NCI-H1694 treated with DMSO at 0.1 percent for 48 hours (cell line): ENCODE results near the gene FOXP1.

Source experiments
- DNase-seq: peaks from one replicate; lab custom pipeline; 2025; lab: John Stamatoyannopoulos, UW

The FOXP1 gene

GRCh38 chr3:71504250-71505036 is 79.1 kb downstream of the FOXP1 start:
- no peak for DNase-seq

GRCh38 chr3:71503525-71504249 is 79.8 kb downstream of the FOXP1 start:
- no peak for DNase-seq

- DNase-seq, result no peak
These were observed 81.4 kb downstream of the FOXP1 start for GRCh38 chr3:71502066-71502625.

GRCh38 chr3:71500696-71501095 is 82.8 kb downstream of the FOXP1 start:
- no peak for DNase-seq

- DNase-seq, result no peak
These were observed 84.2 kb downstream of the FOXP1 start for GRCh38 chr3:71499227-71499876.

- no peak for DNase-seq
These were observed 85.0 kb downstream of the FOXP1 start for GRCh38 chr3:71498543-71498942.

- no peak for DNase-seq
These were observed 85.5 kb downstream of the FOXP1 start for GRCh38 chr3:71497971-71498444.

- no peak for DNase-seq
These were observed 86.1 kb downstream of the FOXP1 start for GRCh38 chr3:71497367-71497897.

- DNase-seq, result no peak
These were observed 87.6 kb downstream of the FOXP1 start for GRCh38 chr3:71495708-71496472.

- no peak for DNase-seq
These were observed 89.3 kb downstream of the FOXP1 start for GRCh38 chr3:71494212-71494611.

GRCh38 chr3:71492974-71493771 is 90.4 kb downstream of the FOXP1 start:
- no peak for DNase-seq

- DNase-seq, result no peak
These were observed 91.0 kb downstream of the FOXP1 start for GRCh38 chr3:71492566-71492965.

- no peak for DNase-seq
These were observed 92.3 kb downstream of the FOXP1 start for GRCh38 chr3:71491154-71491752.

- no peak for DNase-seq
These were observed 92.8 kb downstream of the FOXP1 start for GRCh38 chr3:71490692-71491091.

- DNase-seq, result no peak
These were observed 94.2 kb downstream of the FOXP1 start for GRCh38 chr3:71489315-71489761.

- DNase-seq, result no peak
These were observed 94.6 kb downstream of the FOXP1 start for GRCh38 chr3:71488882-71489281.

GRCh38 chr3:71488391-71488809 is 95.1 kb downstream of the FOXP1 start:
- DNase-seq, result no peak

- DNase-seq, result no peak
These were observed 96.1 kb downstream of the FOXP1 start for GRCh38 chr3:71487418-71487817.

- no peak for DNase-seq
These were observed 96.7 kb downstream of the FOXP1 start for GRCh38 chr3:71486831-71487230.

GRCh38 chr3:71485896-71486295 is 97.6 kb downstream of the FOXP1 start:
- DNase-seq, result no peak
